GM12892 (cell line): ENCODE data around the gene FHL1.

Experiments
- POLR2A ChIP-seq: IDR thresholded peaks from 2 replicates; pipeline ENCODE4 v1.6.1; 2011; ENCODE audit warnings: low read depth, low read length, control low read depth
- POLR2AphosphoS5 ChIP-seq: IDR thresholded peaks from 2 replicates; pipeline ENCODE4 v1.6.1; 2011; ENCODE audit warnings: low read depth, low read length, control low read depth
- TAF1 ChIP-seq: IDR thresholded peaks from 2 replicates; pipeline ENCODE4 v1.6.1; 2011; ENCODE audit warnings: low read depth, mild to moderate bottlenecking, control low read depth, low read length, borderline replicate concordance

GRCh38 chrX:136202889-136203288 is 55.6 kb downstream of the FHL1 start:
- no peak for TF ChIP-seq POLR2A
- no peak for TF ChIP-seq TAF1
- TF ChIP-seq POLR2AphosphoS5, result no peak
